PFSK-1 (cell line): ENCODE results near the gene KLF2.

Experiments
- FOXP2 ChIP-seq: optimal IDR thresholded peaks from 2 replicates; pipeline ENCODE3; 2011; ENCODE audit warnings: borderline replicate concordance, control low read depth, inconsistent platforms; ENCODE audit not compliant: insufficient read depth; ENCODE audit errors: extremely low read length, extremely low read depth
- POLR2AphosphoS5 ChIP-seq: IDR thresholded peaks from 2 replicates; pipeline ENCODE4 v1.6.1; 2012; ENCODE audit warnings: low read depth, mild to moderate bottlenecking, control low read depth, low read length, moderate library complexity
- SIN3A ChIP-seq: IDR thresholded peaks from 2 replicates; pipeline ENCODE4 v1.6.1; 2012; ENCODE audit warnings: mild to moderate bottlenecking, low read length, moderate library complexity, borderline replicate concordance; ENCODE audit not compliant: insufficient read depth
- TAF1 ChIP-seq: IDR thresholded peaks from 2 replicates; pipeline ENCODE4 v1.6.1; 2012; ENCODE audit warnings: low read length, control low read depth, borderline replicate concordance; ENCODE audit not compliant: insufficient read depth
- TF ChIP-seq, protein P1 (sequence below), 2 experiments: IDR thresholded peaks; 2 replicates each; pipeline versions ENCODE4 v1.6.1 to v1.8.0; 2011 to 2012; ENCODE audit warnings: low read depth in 2 of 2, low read length in 2 of 2, control low read depth in 1 of 2, inconsistent platforms in 1 of 2, mild to moderate bottlenecking in 1 of 2, moderate library complexity in 1 of 2; ENCODE audit not compliant: insufficient read depth in 1 of 2

DNA sequence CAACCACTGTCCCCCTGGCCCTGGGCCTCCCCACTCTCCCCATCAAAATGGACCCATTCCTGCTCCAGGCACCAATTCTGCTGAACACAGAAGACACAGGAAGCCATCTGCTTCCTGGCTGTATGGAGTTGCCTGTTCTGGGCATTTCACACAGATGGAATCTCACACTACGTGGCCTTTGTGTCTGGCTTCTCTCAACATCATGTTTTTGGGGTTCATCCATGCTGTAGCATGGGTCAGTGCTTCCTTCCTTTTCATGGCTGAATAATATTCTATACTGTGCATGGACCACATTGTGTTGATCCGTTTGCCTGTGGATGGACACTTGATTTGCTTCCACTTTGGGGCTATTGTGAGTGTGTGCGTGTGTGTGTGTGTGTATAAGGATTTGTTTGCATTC, 15.0 kb upstream of the KLF2 start:
- TF ChIP-seq POLR2AphosphoS5 (no peak), TAF1 (no peak), SIN3A (no peak), FOXP2 (no peak)
- TF ChIP-seq, protein P1, sequence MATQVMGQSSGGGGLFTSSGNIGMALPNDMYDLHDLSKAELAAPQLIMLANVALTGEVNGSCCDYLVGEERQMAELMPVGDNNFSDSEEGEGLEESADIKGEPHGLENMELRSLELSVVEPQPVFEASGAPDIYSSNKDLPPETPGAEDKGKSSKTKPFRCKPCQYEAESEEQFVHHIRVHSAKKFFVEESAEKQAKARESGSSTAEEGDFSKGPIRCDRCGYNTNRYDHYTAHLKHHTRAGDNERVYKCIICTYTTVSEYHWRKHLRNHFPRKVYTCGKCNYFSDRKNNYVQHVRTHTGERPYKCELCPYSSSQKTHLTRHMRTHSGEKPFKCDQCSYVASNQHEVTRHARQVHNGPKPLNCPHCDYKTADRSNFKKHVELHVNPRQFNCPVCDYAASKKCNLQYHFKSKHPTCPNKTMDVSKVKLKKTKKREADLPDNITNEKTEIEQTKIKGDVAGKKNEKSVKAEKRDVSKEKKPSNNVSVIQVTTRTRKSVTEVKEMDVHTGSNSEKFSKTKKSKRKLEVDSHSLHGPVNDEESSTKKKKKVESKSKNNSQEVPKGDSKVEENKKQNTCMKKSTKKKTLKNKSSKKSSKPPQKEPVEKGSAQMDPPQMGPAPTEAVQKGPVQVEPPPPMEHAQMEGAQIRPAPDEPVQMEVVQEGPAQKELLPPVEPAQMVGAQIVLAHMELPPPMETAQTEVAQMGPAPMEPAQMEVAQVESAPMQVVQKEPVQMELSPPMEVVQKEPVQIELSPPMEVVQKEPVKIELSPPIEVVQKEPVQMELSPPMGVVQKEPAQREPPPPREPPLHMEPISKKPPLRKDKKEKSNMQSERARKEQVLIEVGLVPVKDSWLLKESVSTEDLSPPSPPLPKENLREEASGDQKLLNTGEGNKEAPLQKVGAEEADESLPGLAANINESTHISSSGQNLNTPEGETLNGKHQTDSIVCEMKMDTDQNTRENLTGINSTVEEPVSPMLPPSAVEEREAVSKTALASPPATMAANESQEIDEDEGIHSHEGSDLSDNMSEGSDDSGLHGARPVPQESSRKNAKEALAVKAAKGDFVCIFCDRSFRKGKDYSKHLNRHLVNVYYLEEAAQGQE (IDR thresholded peaks at IDR 0.05; ENCODE audit: insufficient read depth in 1 of 2, low read depth in 2 of 2, low read length in 2 of 2), result no peak
